MCF 10A (cell line): ENCODE results near the gene MTTP. TPM values are rescaled to one million over a fixed set of nuclear protein-coding genes. Genes with fewer than 3 reads are reported as not detected.

Experiments
- BruUV-seq: library from RNA; stranded (reverse); fragments of 400-500 nt; replicated peaks from 2 replicates; lab custom pipeline; 2021; lab: Mats Ljungman, UMichigan
- CTCF ChIA-PET: fragments of 300-600 bp; sonication (Branson Sonifier 250); formaldehyde crosslinking; extraction: SDS; loops from one replicate; lab custom pipeline; 2021; ENCODE audit warnings: antibody characterized with exemption, inconsistent platforms; lab: Yijun Ruan, JAX
- POLR2A ChIA-PET: fragments of 300-600, 350-650 bp; sonication (Branson Sonifier 250); formaldehyde crosslinking; extraction: SDS; loops from one replicate; lab custom pipeline; 2020; ENCODE audit warnings: antibody characterized with exemption, inconsistent platforms; lab: Yijun Ruan, JAX
- DNase-seq: peaks from one replicate; pipeline ENCODE4 v3.0.0-alpha.2; 2018; ENCODE audit not compliant: unreplicated experiment
- H3K27ac Mint-ChIP-seq: one replicate; pipeline ENCODE4 v1.8.0; 2022; ENCODE audit warnings: mild to moderate bottlenecking, low read depth, mixed read lengths; ENCODE audit not compliant: unreplicated experiment
- H3K27me3 Mint-ChIP-seq: one replicate; pipeline ENCODE4 v1.8.0; 2022; ENCODE audit warnings: mixed read lengths; ENCODE audit not compliant: insufficient read depth, unreplicated experiment
- H3K36me3 Mint-ChIP-seq: one replicate; pipeline ENCODE4 v1.8.0; 2022; ENCODE audit warnings: mild to moderate bottlenecking, moderate library complexity, mixed read lengths; ENCODE audit not compliant: insufficient read depth, unreplicated experiment
- H3K4me1 Mint-ChIP-seq: one replicate; pipeline ENCODE4 v1.8.0; 2022; ENCODE audit warnings: mixed read lengths; ENCODE audit not compliant: insufficient read depth, unreplicated experiment
- H3K4me3 Mint-ChIP-seq: one replicate; pipeline ENCODE4 v1.8.0; 2022; ENCODE audit warnings: mild to moderate bottlenecking, moderate library complexity, mixed read lengths; ENCODE audit not compliant: unreplicated experiment
- H3K9me3 Mint-ChIP-seq: one replicate; pipeline ENCODE4 v1.8.0; 2022; ENCODE audit warnings: mixed read lengths; ENCODE audit not compliant: unreplicated experiment
- CTCF ChIP-seq: fragments of 200-600 bp; IDR thresholded peaks from one replicate; pipeline ENCODE4 v1.8.0; 2022; ENCODE audit warnings: antibody characterized with exemption, mild to moderate bottlenecking; ENCODE audit not compliant: unreplicated experiment
- intact Hi-C: fragments of 100-400 bp; cut with micrococcal nuclease; formaldehyde crosslinking; loops from 2 replicates; pipeline ENCODE4 v1.14.1; 2022
- total RNA-seq: library from RNA; stranded (reverse); gene quantifications from 2 replicates; pipeline ENCODE4 v1.2.3, GENCODE V29; 2022

MTTP gene
- total RNA-seq, 1 experiment from 2014 or later: 0.51 TPM

- no peaks in the 10 kb centered on the region for H3K36me3 Mint-ChIP-seq
- no peaks in the 10 kb centered on the region for H3K27me3 Mint-ChIP-seq
- intact Hi-C loops: loop anchor here (10.0 kb wide), 1 partner anchor 82 kb away; no protein-coding TSS in a partner anchor
- no peak for DNase-seq
- no peaks in the 10 kb centered on the region for H3K9me3 Mint-ChIP-seq
- no peak overlapping the region for H3K4me3 Mint-ChIP-seq
- no peak for TF ChIP-seq CTCF
- H3K4me1 Mint-ChIP-seq: no peaks in the 10 kb centered on the region
- POLR2A ChIA-PET: interaction anchor here (1.2 kb wide), 1 partner anchor 49 kb away, joined by 3 read pairs; the partner anchor contains the start of gene TRMT10A
- no peak overlapping the region for H3K27ac Mint-ChIP-seq
- CTCF ChIA-PET: interaction anchor here (0.9 to 1.7 kb wide), 2 partner anchors 11 to 195 kb away, joined by 3 to 6 read pairs; no protein-coding TSS in a partner anchor
- BruUV-seq: no TSS peak
Measured at GRCh38 chr4:99612704-99613103, 38.1 kb downstream of the MTTP start.

GRCh38 chr4:99614491-99614890, 39.9 kb downstream of the MTTP start:
- CTCF ChIA-PET: no interaction called here
- no peak overlapping the region for H3K4me3 Mint-ChIP-seq
- no peak for DNase-seq

GRCh38 chr4:99615170-99615820, 40.7 kb downstream of the MTTP start:
- no peak for DNase-seq
- BruUV-seq: no TSS peak
- ChIA-PET CTCF (interaction anchor here (0.7 to 0.9 kb wide), 4 partner anchors 33 to 65 kb away, joined by 3 to 5 read pairs (median 3); no protein-coding TSS in a partner anchor), POLR2A (interaction anchor here (2.3 kb wide), 1 partner anchor 18 kb away, joined by 7 read pairs; no protein-coding TSS in a partner anchor)
- no peaks in the 10 kb centered on the region for H3K27me3 Mint-ChIP-seq
- intact Hi-C loops: loop anchor here (10.0 kb wide), 1 partner anchor 80 kb away; no protein-coding TSS in a partner anchor
- H3K27ac Mint-ChIP-seq: no peak overlapping the region
- H3K9me3 Mint-ChIP-seq: no peaks in the 10 kb centered on the region
- H3K36me3 Mint-ChIP-seq: no peaks in the 10 kb centered on the region
- H3K4me3 Mint-ChIP-seq: no peak overlapping the region
- no peaks in the 10 kb centered on the region for H3K4me1 Mint-ChIP-seq
- TF ChIP-seq CTCF: no peak

More at GRCh38 chr4:99614491-99614890, 39.9 kb downstream of the MTTP start:
- POLR2A ChIA-PET: interaction anchor here (2.3 kb wide), 1 partner anchor 19 kb away, joined by 7 read pairs; no protein-coding TSS in a partner anchor
- H3K27ac Mint-ChIP-seq: no peak overlapping the region
- BruUV-seq: no TSS peak
- no peak for TF ChIP-seq CTCF
- no peaks in the 10 kb centered on the region for H3K9me3 Mint-ChIP-seq
- H3K4me1 Mint-ChIP-seq: no peaks in the 10 kb centered on the region
- intact Hi-C loops: loop anchor here (10.0 kb wide), 1 partner anchor 80 kb away; no protein-coding TSS in a partner anchor
- no peaks in the 10 kb centered on the region for H3K27me3 Mint-ChIP-seq
- no peaks in the 10 kb centered on the region for H3K36me3 Mint-ChIP-seq

- Mint-ChIP-seq H3K27me3 (no peaks in the 10 kb centered on the region), H3K9me3 (no peaks in the 10 kb centered on the region), H3K36me3 (no peaks in the 10 kb centered on the region), H3K27ac (no peak overlapping the region), H3K4me1 (no peaks in the 10 kb centered on the region), H3K4me3 (no peak overlapping the region)
- BruUV-seq: no TSS peak
- POLR2A ChIA-PET: interaction anchor here (0.8 kb wide), 1 partner anchor 16 kb away, joined by 3 read pairs; no protein-coding TSS in a partner anchor
- no peak for TF ChIP-seq CTCF
- intact Hi-C loops: loop anchor here (10.0 kb wide), 1 partner anchor 77 kb away; no protein-coding TSS in a partner anchor
- CTCF ChIA-PET: interaction anchor here (0.6 kb wide), 1 partner anchor 25 kb away, joined by 3 read pairs; no protein-coding TSS in a partner anchor
- peak; percentile 53 for DNase-seq
Measured at GRCh38 chr4:99617374-99617773, 42.8 kb downstream of the MTTP start.
